NT2/D1 (cell line): Measurements from ENCODE around the gene BTBD7.

ENCODE experiments used
- SUZ12 ChIP-seq: IDR thresholded peaks from 2 replicates; pipeline ENCODE4 v1.6.1; 2011; ENCODE audit not compliant: insufficient read length, insufficient read depth; ENCODE audit errors: extremely low read depth
- YY1 ChIP-seq: IDR thresholded peaks from 2 replicates; pipeline ENCODE4 v1.6.1; 2011; ENCODE audit not compliant: insufficient read length, insufficient read depth
- ZNF274 ChIP-seq: IDR thresholded peaks from 2 replicates; pipeline ENCODE4 v1.6.1; 2011; ENCODE audit warnings: mild to moderate bottlenecking, low read depth, low read length

- TF ChIP-seq YY1 (no peak), ZNF274 (no peak), SUZ12 (no peak)
Observed at GRCh38 chr14:93232159-93232558, 100.7 kb downstream of the BTBD7 start.
